Astrocyte (in vitro differentiated cells and primary cell): ENCODE results near the gene GPD2.

Source experiments
- EZH2 ChIP-seq: IDR thresholded peaks from 2 replicates; pipeline ENCODE4 v1.6.1; 2012; ENCODE audit warnings: mild to moderate bottlenecking, low read length, inconsistent platforms; ENCODE audit not compliant: insufficient read depth
- TF ChIP-seq, protein P1 (sequence below): IDR thresholded peaks from 2 replicates; pipeline ENCODE4 v1.5.1; 2011; ENCODE audit warnings: low read depth, mild to moderate bottlenecking, inconsistent platforms, low read length, moderate library complexity; ENCODE audit not compliant: insufficient read depth

GRCh38 chr2:156401861-156402260, 34.3 kb upstream of the GPD2 start:
- TF ChIP-seq, protein P1, sequence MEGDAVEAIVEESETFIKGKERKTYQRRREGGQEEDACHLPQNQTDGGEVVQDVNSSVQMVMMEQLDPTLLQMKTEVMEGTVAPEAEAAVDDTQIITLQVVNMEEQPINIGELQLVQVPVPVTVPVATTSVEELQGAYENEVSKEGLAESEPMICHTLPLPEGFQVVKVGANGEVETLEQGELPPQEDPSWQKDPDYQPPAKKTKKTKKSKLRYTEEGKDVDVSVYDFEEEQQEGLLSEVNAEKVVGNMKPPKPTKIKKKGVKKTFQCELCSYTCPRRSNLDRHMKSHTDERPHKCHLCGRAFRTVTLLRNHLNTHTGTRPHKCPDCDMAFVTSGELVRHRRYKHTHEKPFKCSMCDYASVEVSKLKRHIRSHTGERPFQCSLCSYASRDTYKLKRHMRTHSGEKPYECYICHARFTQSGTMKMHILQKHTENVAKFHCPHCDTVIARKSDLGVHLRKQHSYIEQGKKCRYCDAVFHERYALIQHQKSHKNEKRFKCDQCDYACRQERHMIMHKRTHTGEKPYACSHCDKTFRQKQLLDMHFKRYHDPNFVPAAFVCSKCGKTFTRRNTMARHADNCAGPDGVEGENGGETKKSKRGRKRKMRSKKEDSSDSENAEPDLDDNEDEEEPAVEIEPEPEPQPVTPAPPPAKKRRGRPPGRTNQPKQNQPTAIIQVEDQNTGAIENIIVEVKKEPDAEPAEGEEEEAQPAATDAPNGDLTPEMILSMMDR, result no peak
- no peak for TF ChIP-seq EZH2
